GM12801 (cell line): ENCODE results near the gene PCGF2.

Experiments used
- TF ChIP-seq, protein P1 (sequence below): IDR thresholded peaks from one replicate; pipeline ENCODE4 v1.5.1; 2011; ENCODE audit warnings: control low read depth; ENCODE audit not compliant: insufficient read length; ENCODE audit errors: extremely low read depth

PCGF2 gene

DNA sequence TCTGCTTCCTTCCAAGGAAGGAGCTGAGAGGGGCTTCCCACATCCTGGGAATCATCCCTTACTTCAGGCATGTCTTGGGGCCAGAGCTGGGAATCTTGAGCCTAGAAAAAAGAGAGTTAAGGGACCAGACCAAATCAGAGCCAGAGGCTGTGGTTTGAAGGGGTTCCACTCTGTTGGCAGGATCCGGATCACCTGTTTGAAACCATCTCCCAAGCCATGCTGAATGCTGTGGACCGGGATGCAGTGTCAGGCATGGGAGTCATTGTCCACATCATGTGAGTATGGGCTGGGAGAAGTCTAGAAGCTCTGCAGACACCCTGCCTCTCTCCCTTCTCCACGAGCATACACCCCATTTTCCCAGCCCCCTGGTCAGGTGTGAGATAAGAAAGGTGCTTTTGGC, 14.1 kb upstream of the PCGF2 start:
- TF ChIP-seq, protein P1, sequence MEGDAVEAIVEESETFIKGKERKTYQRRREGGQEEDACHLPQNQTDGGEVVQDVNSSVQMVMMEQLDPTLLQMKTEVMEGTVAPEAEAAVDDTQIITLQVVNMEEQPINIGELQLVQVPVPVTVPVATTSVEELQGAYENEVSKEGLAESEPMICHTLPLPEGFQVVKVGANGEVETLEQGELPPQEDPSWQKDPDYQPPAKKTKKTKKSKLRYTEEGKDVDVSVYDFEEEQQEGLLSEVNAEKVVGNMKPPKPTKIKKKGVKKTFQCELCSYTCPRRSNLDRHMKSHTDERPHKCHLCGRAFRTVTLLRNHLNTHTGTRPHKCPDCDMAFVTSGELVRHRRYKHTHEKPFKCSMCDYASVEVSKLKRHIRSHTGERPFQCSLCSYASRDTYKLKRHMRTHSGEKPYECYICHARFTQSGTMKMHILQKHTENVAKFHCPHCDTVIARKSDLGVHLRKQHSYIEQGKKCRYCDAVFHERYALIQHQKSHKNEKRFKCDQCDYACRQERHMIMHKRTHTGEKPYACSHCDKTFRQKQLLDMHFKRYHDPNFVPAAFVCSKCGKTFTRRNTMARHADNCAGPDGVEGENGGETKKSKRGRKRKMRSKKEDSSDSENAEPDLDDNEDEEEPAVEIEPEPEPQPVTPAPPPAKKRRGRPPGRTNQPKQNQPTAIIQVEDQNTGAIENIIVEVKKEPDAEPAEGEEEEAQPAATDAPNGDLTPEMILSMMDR, result no peak

DNA sequence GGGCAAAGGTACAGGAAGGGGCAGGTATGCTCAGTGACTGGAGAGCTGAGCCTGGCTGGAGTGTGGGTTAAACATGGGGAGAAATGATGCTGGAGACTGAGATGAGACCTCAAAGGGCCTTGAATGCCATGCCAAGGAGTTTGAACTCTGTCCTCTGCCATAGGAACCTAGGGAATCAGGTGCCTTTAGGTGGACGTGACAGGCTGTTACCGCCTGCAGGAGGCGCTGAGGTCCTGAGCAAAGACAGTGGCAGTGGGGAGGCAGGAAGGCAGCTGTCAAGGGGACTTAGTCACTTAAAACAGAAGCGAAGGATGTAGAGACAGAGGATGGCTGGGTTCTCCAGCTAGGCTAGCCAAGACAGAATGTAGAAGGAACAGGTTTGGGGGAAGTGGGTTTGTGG, 13.5 kb upstream of the PCGF2 start:
- TF ChIP-seq, protein P1, result no peak

DNA sequence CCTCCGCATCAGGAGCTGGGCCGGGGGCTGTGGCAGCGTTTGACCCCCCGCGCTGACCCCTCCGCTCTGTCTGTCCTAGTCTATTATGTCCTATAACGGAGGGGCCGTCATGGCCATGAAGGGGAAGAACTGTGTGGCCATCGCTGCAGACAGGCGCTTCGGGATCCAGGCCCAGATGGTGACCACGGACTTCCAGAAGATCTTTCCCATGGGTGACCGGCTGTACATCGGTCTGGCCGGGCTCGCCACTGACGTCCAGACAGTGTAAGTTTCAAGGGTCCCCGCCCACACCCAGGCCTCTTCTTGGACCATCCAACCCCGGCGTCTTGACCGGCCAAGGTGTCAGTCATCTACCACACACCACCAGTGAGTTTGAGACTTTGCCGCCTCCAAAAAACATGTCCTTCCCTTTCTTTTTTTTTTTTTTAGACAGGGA, 5.0 kb upstream of the PCGF2 start:
- TF ChIP-seq, protein P1, result no peak

DNA sequence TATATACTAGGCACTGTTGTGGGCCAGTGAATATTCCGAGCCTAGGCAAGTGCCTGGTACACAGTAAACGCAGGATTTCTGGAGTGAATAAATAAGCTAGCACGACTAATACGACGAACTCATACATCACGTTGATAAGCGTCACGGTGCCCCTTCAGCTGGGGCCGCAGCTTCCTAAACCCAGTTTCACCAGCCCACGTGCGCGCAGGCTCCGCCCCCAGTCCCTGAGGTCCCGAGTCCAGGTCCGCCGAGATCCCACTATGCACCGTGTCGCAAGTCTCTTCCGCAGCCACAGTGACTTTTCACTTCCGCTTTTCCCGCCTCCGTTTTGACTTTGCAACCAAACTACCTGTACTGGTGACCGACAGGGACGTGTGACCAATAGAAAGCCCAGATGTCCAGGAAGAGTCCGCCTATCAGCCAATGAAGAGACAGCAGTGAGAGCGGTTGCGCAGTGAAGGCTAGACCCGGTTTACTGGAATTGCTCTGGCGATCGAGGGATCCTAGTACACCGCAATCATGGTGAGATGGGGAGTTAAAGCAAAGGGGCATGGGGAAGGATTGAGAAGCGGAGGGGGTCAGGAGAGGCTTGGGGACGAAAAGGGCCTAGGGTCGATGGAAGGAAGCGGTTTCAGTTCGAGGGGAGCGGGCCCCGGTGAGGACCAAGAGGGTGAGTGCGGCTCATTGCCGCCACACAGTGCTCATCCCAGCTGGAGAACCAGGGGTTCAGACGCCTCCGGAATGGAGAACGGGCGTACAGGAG, 4.4 kb upstream of the PCGF2 start, which contains the start of gene PSMB3:
Gene PSMB3 (plus strand): TSS at position 434 of the 763 bp plus-strand sequence. CDS start 86 bp downstream, at position 520.
- TF ChIP-seq, protein P1, result no peak

DNA sequence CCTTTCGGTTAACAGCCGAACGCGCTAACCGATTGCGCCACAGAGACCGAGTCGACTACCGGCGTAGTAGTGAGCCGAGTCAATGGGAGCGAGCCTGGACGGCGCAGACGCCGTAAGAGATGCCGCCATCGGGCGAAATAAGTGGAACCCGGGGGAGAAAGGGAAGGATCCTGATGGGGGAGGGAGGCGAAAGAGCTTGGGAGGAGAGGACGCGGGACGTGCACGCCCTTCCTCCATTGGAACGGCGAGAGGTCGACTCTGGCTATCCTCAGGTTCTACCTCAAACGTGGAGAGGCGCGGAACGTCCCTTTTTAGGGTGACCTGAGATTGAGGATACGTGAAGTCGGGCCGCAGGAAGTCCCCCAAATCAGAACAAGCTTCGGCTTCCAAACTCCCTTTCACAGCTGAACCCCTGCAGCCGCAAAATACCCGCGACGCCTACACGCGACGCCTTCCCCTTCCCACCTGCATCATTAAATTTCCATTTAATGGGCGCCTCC, 3.7 kb upstream of the PCGF2 start:
- TF ChIP-seq, protein P1, result no peak

DNA sequence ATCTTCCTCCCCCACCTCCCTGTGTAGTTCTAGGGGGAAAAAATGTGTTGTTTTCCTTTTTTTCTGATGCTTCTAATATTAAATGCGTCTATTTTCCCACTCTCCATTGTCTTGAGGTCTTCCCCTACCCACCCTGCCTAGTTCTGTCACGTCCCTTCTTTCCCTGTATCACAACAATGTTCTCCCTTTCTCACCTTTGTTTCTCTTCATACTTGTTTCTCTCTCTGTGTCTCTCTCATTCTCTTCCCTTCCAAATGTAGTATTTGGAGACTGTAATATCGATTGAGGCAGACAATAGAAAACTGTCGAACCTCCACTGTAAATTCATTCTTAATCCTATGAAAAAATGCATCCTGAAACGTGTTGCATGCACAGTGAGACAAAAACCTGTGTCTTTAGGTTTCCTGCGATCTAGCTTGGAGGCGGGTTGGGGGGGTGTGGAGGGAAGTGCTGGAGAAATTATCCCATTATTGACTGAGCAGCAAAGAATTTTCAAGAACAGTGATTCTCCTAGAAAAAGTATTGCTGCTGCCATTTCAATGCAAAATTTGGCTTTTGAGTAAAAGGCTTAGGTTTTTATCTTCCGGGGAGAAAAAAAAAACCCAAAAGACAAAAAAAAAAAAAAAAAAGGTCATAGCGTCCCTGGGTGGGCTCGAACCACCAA, 3.1 kb upstream of the PCGF2 start:
- TF ChIP-seq, protein P1, result no peak

DNA sequence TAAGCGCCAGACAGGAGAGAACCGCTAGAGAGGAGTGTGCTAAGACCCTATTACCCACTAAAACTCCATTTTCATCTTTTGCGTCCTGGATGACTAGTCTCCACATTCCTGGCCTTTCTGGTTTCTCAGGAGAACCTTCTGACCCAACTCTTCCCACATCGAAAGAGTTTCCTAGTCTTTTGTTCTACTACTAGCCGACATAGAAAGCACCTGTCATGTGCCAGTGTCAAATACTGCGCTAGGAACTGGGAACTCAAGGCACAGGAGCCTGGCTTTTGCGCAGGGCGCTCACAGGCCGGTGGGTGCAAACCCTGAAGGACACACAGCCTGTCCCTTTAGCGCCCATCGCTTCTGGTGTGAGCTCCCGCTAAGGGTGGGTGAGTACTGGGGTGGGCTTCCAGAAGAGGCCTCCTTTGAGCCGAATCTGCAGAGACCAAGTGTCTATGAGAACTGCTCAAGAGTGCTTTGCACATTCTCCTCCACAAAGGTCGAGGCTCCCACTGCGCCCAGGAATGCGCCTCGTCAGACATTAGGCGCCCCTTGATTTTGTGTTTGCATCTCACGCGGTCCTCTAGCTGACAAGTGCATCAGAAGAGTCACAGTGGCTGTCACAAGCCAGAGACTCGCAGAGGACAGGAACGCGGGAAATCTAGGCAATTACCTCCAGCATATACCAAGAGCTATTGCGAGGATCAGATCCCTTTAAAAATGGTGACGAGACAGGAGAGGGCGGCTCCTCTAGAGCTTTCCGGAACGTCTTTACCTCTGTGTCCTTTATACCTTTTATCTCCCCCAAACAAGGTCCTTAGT, 2.4 kb upstream of the PCGF2 start:
- TF ChIP-seq, protein P1, result no peak
